Fibroblast of lung (primary cell): ENCODE data around the gene UCN3.

ENCODE experiments used
- EZH2 ChIP-seq: IDR thresholded peaks from 2 replicates; pipeline ENCODE4 v1.5.1; 2012; ENCODE audit warnings: low read length, control low read depth, mild to moderate bottlenecking; ENCODE audit errors: missing control alignments
- TF ChIP-seq, protein P1 (sequence below), 2 donors: IDR thresholded peaks in 1 of 2; conservative IDR thresholded peaks in 1 of 2; 1 replicate in 1 of 2; 2 replicates in 1 of 2; pipeline ENCODE4 v1.5.1; 2011 to 2012; ENCODE audit warnings: low read length in 2 of 2, control low read depth in 1 of 2, inconsistent platforms in 1 of 2, low read depth in 1 of 2, mild to moderate bottlenecking in 1 of 2

DNA sequence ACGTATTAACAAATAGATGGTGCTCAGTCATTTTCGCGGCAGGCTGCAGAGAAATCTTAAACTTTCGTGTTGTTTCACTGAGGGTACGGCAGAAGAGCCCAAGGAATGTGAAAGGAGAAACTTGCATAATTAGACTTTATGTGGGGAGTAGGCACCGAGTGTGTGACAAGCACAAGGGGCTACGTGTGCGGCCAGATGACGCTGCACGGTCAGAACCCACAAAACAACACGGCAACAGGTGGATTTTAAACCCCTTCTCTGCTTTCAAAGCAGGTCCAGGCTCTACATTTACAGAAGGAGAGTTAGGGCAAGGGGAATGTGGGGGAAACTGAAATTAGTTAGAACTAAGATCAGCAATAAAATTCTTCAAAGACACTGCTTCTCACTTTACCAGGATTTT, 392 bp upstream of the UCN3 start:
- TF ChIP-seq, protein P1, sequence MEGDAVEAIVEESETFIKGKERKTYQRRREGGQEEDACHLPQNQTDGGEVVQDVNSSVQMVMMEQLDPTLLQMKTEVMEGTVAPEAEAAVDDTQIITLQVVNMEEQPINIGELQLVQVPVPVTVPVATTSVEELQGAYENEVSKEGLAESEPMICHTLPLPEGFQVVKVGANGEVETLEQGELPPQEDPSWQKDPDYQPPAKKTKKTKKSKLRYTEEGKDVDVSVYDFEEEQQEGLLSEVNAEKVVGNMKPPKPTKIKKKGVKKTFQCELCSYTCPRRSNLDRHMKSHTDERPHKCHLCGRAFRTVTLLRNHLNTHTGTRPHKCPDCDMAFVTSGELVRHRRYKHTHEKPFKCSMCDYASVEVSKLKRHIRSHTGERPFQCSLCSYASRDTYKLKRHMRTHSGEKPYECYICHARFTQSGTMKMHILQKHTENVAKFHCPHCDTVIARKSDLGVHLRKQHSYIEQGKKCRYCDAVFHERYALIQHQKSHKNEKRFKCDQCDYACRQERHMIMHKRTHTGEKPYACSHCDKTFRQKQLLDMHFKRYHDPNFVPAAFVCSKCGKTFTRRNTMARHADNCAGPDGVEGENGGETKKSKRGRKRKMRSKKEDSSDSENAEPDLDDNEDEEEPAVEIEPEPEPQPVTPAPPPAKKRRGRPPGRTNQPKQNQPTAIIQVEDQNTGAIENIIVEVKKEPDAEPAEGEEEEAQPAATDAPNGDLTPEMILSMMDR (conservative IDR thresholded peaks at IDR 0.05 in 1 of 2, IDR thresholded peaks at IDR 0.05 in 1 of 2; ENCODE audit: low read depth in 1 of 2, low read length in 2 of 2) = no peak
- TF ChIP-seq EZH2 = no peak
